HAP-1 (cell line): ENCODE measurements around the gene TSPAN7.
A peak's percentile ranks its signal among the peaks of the same experiment; 100 is the strongest.

Experiments used
- DNase-seq, 2 experiments: peaks; one replicate each; pipeline ENCODE4 v3.0.0-alpha.2; 2016 to 2020; ENCODE audit warnings: low spot score in 2 of 2
- H3K27me3 ChIP-seq: fragments of 250-450 bp; sonication (Bioruptor Pico); 2 replicates; pipeline ENCODE4 v1.5.1; 2020; ENCODE audit warnings: low read depth, mild to moderate bottlenecking, moderate library complexity
- H3K36me3 ChIP-seq: fragments of 250-450 bp; sonication (Bioruptor Pico); replicated peaks from 2 replicates; pipeline ENCODE4 v1.5.1; 2020; ENCODE audit warnings: mild to moderate bottlenecking
- H3K4me1 ChIP-seq: fragments of 250-450 bp; sonication (Bioruptor Pico); 2 replicates; pipeline ENCODE4 v1.5.1; 2020; ENCODE audit warnings: mild to moderate bottlenecking
- H3K4me3 ChIP-seq: fragments of 250-450 bp; sonication (Bioruptor Pico); 2 replicates; pipeline ENCODE4 v1.5.1; 2020; ENCODE audit warnings: mild to moderate bottlenecking, moderate library complexity
- H3K9me3 ChIP-seq: fragments of 250-450 bp; sonication (Bioruptor Pico); 2 replicates; pipeline ENCODE4 v1.5.1; 2020; ENCODE audit warnings: mild to moderate bottlenecking, moderate library complexity
- in situ Hi-C: fragments of 300-500 bp; cut with MboI; formaldehyde crosslinking; loops from 3 replicates; pipeline ENCODE4 v1.14.3; 2020; ENCODE audit warnings: low sequenced_read_pairs, inconsistent platforms, mixed read lengths

The TSPAN7 gene

DNA sequence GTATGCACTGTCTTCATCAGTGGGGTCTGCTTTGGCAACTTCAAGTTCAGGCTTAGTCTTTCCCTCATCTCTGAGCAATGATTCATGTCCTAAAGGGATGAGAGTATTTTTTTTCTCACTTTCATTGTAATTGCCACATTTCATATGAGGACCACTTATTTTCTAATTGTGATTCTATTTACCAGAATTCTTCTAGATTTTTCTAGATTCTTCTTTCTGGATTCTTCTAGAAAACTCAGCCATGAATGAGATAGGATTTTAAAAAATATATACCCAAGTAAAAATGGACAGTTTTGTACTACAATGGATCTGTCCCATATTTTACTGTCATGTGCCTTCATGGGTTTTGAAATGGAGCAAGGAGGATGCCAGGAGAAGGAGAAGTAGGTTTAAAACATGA lies 78.4 kb downstream of the TSPAN7 start:
- H3K27me3 ChIP-seq, result no peaks in the 10 kb centered on the region
- no peaks in the 10 kb centered on the region for H3K9me3 ChIP-seq
- no peaks in the 10 kb centered on the region for H3K36me3 ChIP-seq
- in situ Hi-C loops, result no loop called here
- H3K4me3 ChIP-seq, result no peak overlapping the region
- DNase-seq, result no peak
- H3K4me1 ChIP-seq, result no peaks in the 10 kb centered on the region

- Histone ChIP-seq H3K27me3 (no peaks in the 10 kb centered on the region), H3K4me3 (no peak overlapping the region), H3K9me3 (no peaks in the 10 kb centered on the region), H3K36me3 (no peaks in the 10 kb centered on the region), H3K4me1 (no peaks in the 10 kb centered on the region)
- in situ Hi-C loops, result no loop called here
- no peak for DNase-seq
These were observed 79.9 kb downstream of the TSPAN7 start for GRCh38 chrX:38641197-38641596.

DNA sequence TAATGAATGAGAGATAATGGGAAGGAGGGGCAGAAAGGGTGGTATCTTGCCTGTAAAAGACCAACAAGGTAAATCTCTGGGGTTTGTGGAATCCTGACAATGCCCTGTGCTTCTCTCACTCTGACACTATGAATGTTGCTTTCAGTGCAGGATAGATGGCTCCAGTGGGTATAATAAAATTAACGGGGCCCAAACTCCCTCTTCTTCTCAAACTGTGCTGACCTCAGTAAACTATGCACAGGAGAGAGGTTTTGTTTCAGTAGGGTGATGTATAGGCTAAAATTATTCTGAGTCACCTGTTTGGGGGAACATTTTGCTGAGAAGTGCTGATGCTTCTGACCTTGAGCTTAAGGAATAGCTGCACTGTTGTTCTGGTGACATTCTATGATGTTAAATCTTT lies 82.6 kb downstream of the TSPAN7 start:
- H3K4me3 ChIP-seq, result no peak overlapping the region
- H3K4me1 ChIP-seq, result no peaks in the 10 kb centered on the region
- H3K36me3 ChIP-seq, result no peaks in the 10 kb centered on the region
- no peaks in the 10 kb centered on the region for H3K9me3 ChIP-seq
- peaks cover 2% of the 10 kb centered on the region; the same call in 1 of the 2 replicates for H3K27me3 ChIP-seq
- in situ Hi-C loops, result no loop called here
- DNase-seq, result no peak

DNA sequence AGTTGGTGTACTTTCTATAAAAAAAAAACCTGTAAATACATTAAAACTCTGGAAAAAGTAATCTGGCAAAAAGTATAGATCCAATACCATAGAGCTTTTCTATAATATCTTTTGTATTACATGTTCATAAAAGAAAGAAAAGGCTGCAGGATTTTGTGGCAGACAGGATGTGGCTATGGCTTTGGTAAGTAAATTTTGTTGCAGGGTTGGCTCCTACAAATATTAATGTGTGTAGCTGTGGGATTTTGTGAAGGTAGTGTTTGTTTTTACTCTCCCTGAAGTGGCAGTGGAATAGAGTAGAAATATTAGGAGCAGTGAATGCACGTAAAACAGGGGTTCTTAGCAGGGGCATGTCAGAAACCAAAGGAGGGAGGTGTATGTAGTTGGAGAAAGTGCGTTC lies 84.8 kb downstream of the TSPAN7 start:
- no peaks in the 10 kb centered on the region for H3K4me1 ChIP-seq
- H3K9me3 ChIP-seq, result no peaks in the 10 kb centered on the region
- H3K36me3 ChIP-seq, result no peaks in the 10 kb centered on the region
- peaks cover 2% of the 10 kb centered on the region; the same call in 1 of the 2 replicates for H3K27me3 ChIP-seq
- H3K4me3 ChIP-seq, result no peak overlapping the region
- no peak for DNase-seq
- in situ Hi-C loops, result no loop called here

DNA sequence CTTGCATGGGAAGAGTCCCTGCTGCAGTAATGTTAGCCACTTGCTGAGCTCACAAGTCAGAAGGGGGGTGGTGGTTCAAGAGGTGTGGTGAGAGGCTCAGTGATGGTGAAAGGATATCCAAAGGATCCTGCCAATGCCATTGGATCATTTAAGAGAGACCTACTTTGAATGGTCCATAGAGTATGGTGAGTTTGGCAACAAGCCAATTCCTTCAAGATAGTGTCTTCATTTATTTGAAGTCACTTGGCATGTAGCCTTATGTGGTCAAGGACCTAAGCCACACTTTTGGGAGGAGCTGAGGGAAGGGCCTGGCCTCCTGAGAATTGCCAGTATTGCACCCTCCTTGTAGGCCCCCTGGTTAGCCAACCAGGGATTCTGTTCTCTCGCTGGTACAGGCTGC lies 87.9 kb downstream of the TSPAN7 start:
- DNase-seq, result no peak

DNA sequence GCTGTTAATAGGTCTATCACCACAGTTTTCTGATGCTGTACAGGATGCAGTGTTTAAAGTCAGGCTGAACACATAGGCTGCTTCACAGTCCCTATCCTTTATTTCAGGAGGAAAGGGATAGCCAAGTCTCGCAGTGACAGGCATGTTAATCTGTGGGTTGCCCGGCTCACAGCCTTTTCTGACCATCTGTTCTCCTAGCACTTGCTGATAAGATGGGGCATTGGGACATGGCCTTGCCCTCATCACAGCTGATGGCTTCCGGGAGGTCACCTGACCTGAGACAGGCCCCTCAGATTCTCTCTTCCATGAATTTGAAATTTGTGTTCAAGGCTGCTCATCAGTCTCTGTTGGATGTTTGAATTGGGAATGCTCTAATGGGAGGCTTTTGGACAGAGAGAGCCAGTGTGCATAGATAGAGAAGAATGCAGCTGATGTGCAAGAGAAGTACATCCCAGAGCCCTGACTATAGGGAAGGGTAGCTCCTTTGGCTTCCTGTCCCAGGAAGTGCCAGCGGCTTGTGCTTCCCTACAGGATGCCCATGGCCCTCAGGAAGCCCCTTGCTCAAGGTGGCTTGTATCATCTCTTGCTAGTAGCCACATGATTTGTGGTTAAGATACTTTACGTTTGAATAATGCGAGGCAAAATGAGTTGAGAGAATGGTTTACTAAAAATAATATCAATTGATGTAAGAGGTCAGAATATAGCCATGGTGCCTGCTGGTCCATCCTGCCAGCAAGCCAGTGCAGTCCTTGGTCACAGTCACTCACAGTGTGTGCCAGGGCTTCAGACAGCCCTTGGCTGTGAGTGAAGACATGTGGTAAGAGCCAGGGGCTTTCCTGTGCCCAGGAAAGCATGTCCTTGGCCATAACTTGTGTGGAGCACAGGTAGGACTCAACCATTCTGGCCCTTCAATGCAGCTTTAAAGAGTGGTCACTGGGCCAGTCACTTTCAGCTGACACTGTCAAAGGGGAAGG lies 88.6 kb downstream of the TSPAN7 start:
- in situ Hi-C loops, result no loop called here
- Histone ChIP-seq H3K27me3 (peaks cover 2% of the 10 kb centered on the region; the same call in 1 of the 2 replicates), H3K4me1 (no peaks in the 10 kb centered on the region), H3K36me3 (no peaks in the 10 kb centered on the region), H3K9me3 (no peaks in the 10 kb centered on the region), H3K4me3 (no peak overlapping the region)
- no peak for DNase-seq

More for the DNA sequence above, 87.9 kb downstream of the TSPAN7 start:
- in situ Hi-C loops, result no loop called here
- H3K36me3 ChIP-seq, result no peaks in the 10 kb centered on the region
- peaks cover 2% of the 10 kb centered on the region; the same call in 1 of the 2 replicates for H3K27me3 ChIP-seq
- H3K4me1 ChIP-seq, result no peaks in the 10 kb centered on the region
- no peak overlapping the region for H3K4me3 ChIP-seq
- no peaks in the 10 kb centered on the region for H3K9me3 ChIP-seq

DNA sequence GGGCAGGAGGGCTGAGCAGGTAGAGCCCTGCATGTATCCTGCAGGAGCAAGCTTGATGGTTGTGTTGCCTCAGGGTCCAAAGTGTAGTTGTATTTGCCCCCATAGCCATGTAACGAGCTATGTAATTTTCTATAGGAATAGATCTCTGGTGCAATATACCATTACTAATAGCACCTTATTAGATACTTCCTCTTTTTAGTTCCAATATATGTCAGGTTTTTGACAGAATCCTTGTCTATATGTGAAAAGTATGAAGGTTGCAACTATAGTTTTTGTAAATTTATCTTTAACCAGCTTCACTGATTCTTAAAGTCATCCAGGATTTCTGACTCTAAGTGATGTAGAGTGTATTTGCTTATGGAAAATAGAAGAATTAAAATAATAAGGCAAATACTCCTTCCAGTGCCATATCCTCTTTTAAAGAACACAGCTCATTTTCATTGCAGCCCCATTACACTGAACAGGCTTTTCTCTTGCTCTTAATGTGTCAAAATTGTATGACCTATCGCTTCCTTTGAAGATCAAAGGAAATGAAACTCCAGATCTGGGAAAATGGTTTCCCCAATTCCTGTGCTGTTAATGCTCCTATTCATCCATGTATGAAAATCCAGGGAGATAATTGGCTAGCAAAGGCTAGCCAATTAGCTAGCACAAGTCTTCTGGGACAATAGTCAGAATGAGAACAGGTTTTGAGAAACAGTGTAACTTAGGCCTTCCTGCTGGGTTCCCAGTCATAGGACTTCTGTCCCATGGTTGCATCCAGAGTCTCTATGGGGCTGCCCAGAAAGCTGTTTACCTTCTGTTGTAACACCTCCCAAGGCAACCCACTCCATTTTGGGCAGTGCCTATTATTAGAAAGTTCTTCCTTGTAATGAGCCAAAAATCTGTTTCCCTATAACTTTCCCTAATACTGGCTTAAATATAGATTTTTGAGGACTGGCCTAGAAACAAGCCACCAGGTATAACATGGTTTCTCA lies 90.6 kb downstream of the TSPAN7 start:
- H3K9me3 ChIP-seq, result no peaks in the 10 kb centered on the region
- no peaks in the 10 kb centered on the region for H3K4me1 ChIP-seq
- no peak for DNase-seq
- H3K36me3 ChIP-seq, result no peaks in the 10 kb centered on the region
- no peak overlapping the region for H3K4me3 ChIP-seq
- in situ Hi-C loops, result no loop called here
- H3K27me3 ChIP-seq, result peaks cover 2% of the 10 kb centered on the region; the same call in 1 of the 2 replicates

GRCh38 chrX:38652934-38653442 lies 91.6 kb downstream of the TSPAN7 start:
- H3K4me3 ChIP-seq, result no peak overlapping the region
- in situ Hi-C loops, result no loop called here
- no peaks in the 10 kb centered on the region for H3K36me3 ChIP-seq
- no peak for DNase-seq
- no peaks in the 10 kb centered on the region for H3K4me1 ChIP-seq
- H3K27me3 ChIP-seq, result no peaks in the 10 kb centered on the region
- no peaks in the 10 kb centered on the region for H3K9me3 ChIP-seq

DNA sequence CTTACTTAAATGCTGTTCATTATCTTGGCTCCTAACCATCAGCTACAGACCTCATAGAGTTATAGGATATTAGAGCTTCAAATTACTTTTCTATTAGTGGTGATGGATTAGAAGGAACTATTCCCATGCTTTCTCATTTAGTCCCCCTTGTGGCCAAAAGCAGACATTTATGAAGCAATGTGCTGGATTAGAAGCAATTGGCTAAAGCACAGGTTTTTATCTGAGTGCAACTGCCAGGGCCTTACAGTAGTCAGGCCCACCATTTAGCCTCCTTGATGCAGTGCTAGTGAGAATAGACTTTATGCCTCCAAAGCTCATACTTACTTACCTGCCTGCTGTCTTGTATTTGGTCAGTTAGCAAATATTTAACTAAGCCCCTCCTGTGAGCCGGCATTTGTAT lies 93.0 kb downstream of the TSPAN7 start:
- Histone ChIP-seq H3K4me1 (no peaks in the 10 kb centered on the region), H3K36me3 (no peaks in the 10 kb centered on the region), H3K4me3 (no peak overlapping the region), H3K9me3 (no peaks in the 10 kb centered on the region), H3K27me3 (no peaks in the 10 kb centered on the region)
- in situ Hi-C loops, result no loop called here
- DNase-seq, result peak; percentile 19 to 25

DNA sequence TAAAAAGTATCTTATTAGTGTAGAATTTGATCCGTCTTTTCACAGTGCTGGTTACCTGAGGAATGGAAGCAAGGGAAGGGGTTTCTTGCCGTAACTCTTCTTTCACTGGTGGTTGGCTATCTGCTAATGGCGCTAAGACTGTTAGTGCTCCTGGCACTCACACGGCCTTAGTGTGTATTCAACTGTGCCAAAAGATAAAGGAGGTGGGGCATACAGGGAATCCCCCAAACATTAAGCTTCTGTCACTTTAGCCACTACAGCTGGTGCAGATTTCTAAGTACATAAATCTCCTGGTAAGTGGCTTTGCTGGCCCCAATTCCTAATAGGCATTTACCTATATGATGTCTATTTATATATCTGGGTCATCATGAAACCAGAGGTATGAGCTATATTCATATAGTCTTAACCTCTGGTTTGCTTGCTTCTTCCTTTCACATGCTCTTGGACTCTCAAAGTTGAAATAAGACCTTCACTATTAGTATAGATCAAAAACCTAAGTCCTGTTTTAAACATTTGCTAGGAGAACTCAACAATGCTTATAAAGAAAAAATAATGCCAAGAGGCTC lies 95.1 kb downstream of the TSPAN7 start:
- in situ Hi-C loops, result no loop called here
- Histone ChIP-seq H3K27me3 (no peaks in the 10 kb centered on the region; the same call in 1 of the 2 replicates), H3K4me3 (no peak overlapping the region), H3K36me3 (no peaks in the 10 kb centered on the region), H3K9me3 (no peaks in the 10 kb centered on the region), H3K4me1 (no peaks in the 10 kb centered on the region)
- DNase-seq, result no peak

GRCh38 chrX:38657562-38657961 lies 96.2 kb downstream of the TSPAN7 start:
- H3K4me1 ChIP-seq, result no peaks in the 10 kb centered on the region
- DNase-seq, result no peak
- H3K9me3 ChIP-seq, result no peaks in the 10 kb centered on the region
- in situ Hi-C loops, result no loop called here
- no peak overlapping the region for H3K4me3 ChIP-seq
- H3K36me3 ChIP-seq, result no peaks in the 10 kb centered on the region
- no peaks in the 10 kb centered on the region; the same call in 1 of the 2 replicates for H3K27me3 ChIP-seq

- DNase-seq, result no peak
- H3K36me3 ChIP-seq, result no peaks in the 10 kb centered on the region
- H3K4me1 ChIP-seq, result no peaks in the 10 kb centered on the region
- H3K9me3 ChIP-seq, result no peaks in the 10 kb centered on the region
- H3K27me3 ChIP-seq, result no peaks in the 10 kb centered on the region; the same call in 1 of the 2 replicates
- in situ Hi-C loops, result no loop called here
- H3K4me3 ChIP-seq, result no peak overlapping the region
These were observed 99.2 kb downstream of the TSPAN7 start for GRCh38 chrX:38660395-38661102.

GRCh38 chrX:38661103-38661441 lies 99.7 kb downstream of the TSPAN7 start:
- in situ Hi-C loops, result no loop called here
- DNase-seq, result no peak
- no peak overlapping the region for H3K4me3 ChIP-seq
- H3K36me3 ChIP-seq, result no peaks in the 10 kb centered on the region
- H3K27me3 ChIP-seq, result no peaks in the 10 kb centered on the region; the same call in 1 of the 2 replicates
- no peaks in the 10 kb centered on the region for H3K4me1 ChIP-seq
- H3K9me3 ChIP-seq, result no peaks in the 10 kb centered on the region
